Muscle layer of duodenum (tissue), 2 donors: ENCODE data around the gene DRAP1.
"Not testable (repeated sequence)": the region's sequence is repeated elsewhere in the genome, so short reads cannot be mapped to it uniquely, and the experiment has no call there.

Experiments
- H3K27ac ChIP-seq: one replicate; pipeline ENCODE4 v1.7.0; 2013; ENCODE audit warnings: mild to moderate bottlenecking, low read length
- H3K27me3 ChIP-seq: one replicate; pipeline ENCODE4 v1.7.0; 2013; ENCODE audit warnings: low read depth, mild to moderate bottlenecking, control low read depth, low read length
- H3K36me3 ChIP-seq, 2 donors: one replicate each; pipeline ENCODE4 v1.7.0; 2013; ENCODE audit warnings: low read length in 2 of 2, control low read depth in 1 of 2, mild to moderate bottlenecking in 1 of 2; ENCODE audit not compliant: insufficient read depth in 2 of 2, control insufficient read depth in 1 of 2
- H3K4me1 ChIP-seq, 2 donors: one replicate each; pipeline ENCODE4 v1.7.0; 2013; ENCODE audit warnings: low read length in 2 of 2, mild to moderate bottlenecking in 2 of 2, control low read depth in 1 of 2, moderate library complexity in 1 of 2; ENCODE audit not compliant: insufficient read depth in 2 of 2, control insufficient read depth in 1 of 2
- H3K4me3 ChIP-seq, 2 donors: one replicate each; pipeline ENCODE4 v1.7.0; 2013; ENCODE audit warnings: low read length in 2 of 2, low read depth in 1 of 2, mild to moderate bottlenecking in 1 of 2
- H3K9me3 ChIP-seq, 2 donors: one replicate each; pipeline ENCODE4 v1.7.0; 2013; ENCODE audit warnings: low read length in 2 of 2, control low read depth in 1 of 2, mild to moderate bottlenecking in 1 of 2; ENCODE audit not compliant: control insufficient read depth in 1 of 2
- donor health status: healthy.

Gene DRAP1

GRCh38 chr11:65944767-65945166, 25.5 kb downstream of the DRAP1 start:
- Histone ChIP-seq H3K9me3 (no peaks in the 10 kb centered on the region), H3K4me3 (no peak overlapping the region), H3K27ac (no peak overlapping the region), H3K4me1 (peaks cover 0 to 6% of the 10 kb centered on the region in 2 donors), H3K27me3 (no peaks in the 10 kb centered on the region), H3K36me3 (no peaks in the 10 kb centered on the region)

- peaks cover 0 to 6% of the 10 kb centered on the region in 2 donors for H3K4me1 ChIP-seq
- no peak within 1 kb of the TSS for H3K4me3 ChIP-seq
- no peaks in the 10 kb centered on the region for H3K36me3 ChIP-seq
- no peak within 1 kb of the TSS for H3K27ac ChIP-seq
- no peaks in the 10 kb centered on the region for H3K9me3 ChIP-seq
- H3K27me3 ChIP-seq: no peaks in the 10 kb centered on the region
Observed at GRCh38 chr11:65945430-65945911, 26.2 kb downstream of the DRAP1 start, which contains the start of gene TSGA10IP. Gene TSGA10IP, plus strand, starts transcription at chr11:65945480. Its CDS starts 196 bp downstream, at chr11:65945676.

GRCh38 chr11:65945941-65946558, 26.8 kb downstream of the DRAP1 start:
- Histone ChIP-seq H3K4me1 (peaks cover 0 to 6% of the 10 kb centered on the region in 2 donors), H3K4me3 (no peak overlapping the region), H3K9me3 (no peaks in the 10 kb centered on the region), H3K27me3 (no peaks in the 10 kb centered on the region), H3K27ac (no peak overlapping the region), H3K36me3 (no peaks in the 10 kb centered on the region)

- H3K27me3 ChIP-seq: no peaks in the 10 kb centered on the region
- H3K36me3 ChIP-seq: no peaks in the 10 kb centered on the region
- no peaks in the 10 kb centered on the region for H3K9me3 ChIP-seq
- no peak overlapping the region for H3K27ac ChIP-seq
- H3K4me3 ChIP-seq: no peak overlapping the region
- H3K4me1 ChIP-seq: peaks cover 0 to 3% of the 10 kb centered on the region in 2 donors
Observed at GRCh38 chr11:65946655-65947054, 27.4 kb downstream of the DRAP1 start.

DNA sequence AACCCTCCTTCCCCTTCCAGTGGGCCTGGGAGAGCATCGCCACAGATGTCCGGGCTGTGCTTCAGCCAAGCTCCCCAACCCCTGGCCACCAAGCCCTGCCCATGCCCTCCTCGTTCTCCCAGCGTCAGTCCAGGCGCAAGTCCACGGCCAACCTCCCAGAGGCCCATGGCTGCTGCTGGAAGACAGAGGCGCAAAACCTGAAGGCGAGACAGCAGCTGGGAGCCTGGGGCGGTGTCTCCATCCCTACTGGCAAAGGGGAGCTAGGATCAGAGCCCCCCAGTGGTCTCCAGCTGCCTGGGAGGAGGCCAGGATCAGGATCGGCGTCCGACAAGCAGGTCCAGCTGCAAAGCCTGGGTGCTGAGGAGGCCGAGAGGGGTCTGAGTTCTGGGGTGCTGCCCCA, 27.9 kb downstream of the DRAP1 start:
- Histone ChIP-seq H3K27me3 (no peaks in the 10 kb centered on the region), H3K36me3 (no peaks in the 10 kb centered on the region), H3K27ac (no peak overlapping the region), H3K4me1 (no peaks in the 10 kb centered on the region), H3K4me3 (no peak overlapping the region), H3K9me3 (no peaks in the 10 kb centered on the region)

DNA sequence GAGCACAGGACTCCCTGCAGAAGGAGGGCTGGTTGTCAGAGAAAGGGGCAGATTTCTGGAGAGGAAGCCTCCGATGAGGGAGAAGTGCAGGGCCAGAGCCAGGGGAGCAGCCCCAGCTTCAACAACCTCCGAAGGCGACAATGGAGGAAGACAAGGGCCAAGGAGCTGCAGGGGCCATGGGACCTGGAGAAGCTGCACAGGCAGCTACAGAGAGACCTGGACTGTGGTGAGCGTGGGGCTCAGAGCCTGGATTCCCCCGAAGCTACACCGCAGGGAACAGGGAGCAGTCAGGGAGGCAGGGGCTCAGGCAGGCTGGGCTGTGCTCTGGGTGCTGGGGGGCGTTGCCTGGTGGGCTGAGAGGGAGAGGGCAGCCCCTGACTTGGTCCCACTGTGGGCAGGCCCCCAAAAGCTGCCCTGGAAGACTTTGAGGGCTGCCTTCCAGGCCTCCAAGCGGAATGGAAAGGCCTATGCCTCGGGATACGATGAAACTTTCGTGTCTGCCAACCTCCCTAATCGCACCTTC, 28.4 kb downstream of the DRAP1 start:
- no peaks in the 10 kb centered on the region for H3K27me3 ChIP-seq
- no peak overlapping the region for H3K27ac ChIP-seq
- H3K4me1 ChIP-seq: no peaks in the 10 kb centered on the region
- H3K4me3 ChIP-seq: no peak overlapping the region
- H3K36me3 ChIP-seq: no peaks in the 10 kb centered on the region
- no peaks in the 10 kb centered on the region for H3K9me3 ChIP-seq

DNA sequence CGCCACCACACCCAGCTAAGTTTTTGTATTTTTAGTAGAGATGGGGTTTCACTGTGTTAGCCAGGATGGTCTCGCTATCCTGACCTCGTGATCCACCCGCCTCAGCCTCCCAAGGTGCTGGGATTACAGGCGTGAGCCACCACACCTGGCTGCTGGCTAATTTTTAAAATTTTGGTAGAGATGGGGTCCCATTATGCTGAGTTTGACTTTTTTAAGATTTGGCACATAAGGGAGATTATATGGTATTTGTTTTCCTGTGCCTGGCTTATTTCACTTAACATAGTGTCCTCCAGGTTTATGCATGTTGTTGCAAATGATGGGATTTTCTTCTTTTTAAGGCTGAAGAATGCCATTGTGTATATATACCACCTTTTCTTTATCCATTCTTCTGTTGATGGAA, 31.5 kb downstream of the DRAP1 start:
- H3K36me3 ChIP-seq: not testable (repeated sequence)

DNA sequence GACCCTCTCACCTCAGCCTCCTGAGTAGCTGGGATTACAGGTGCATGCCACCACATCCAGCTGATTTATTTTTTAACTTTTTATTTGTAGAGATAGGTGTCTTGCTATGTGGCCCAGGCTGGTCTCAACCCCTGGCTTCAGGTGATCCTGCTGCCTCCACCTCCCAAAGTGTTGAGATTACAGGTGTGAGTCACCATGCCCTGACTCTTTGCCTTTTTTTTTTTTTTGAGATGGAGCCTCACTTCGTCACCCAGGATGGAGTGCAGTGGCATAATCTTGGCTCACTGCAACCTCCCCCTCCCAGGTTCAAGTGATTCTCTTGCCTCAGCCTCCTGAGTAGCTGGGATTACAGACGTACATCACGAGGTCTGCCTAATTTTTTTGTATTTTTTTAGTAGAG, 32.4 kb downstream of the DRAP1 start:
- H3K27ac ChIP-seq, H3K27me3 ChIP-seq, H3K9me3 ChIP-seq, H3K4me1 ChIP-seq, H3K4me3 ChIP-seq, H3K36me3 ChIP-seq: not testable (repeated sequence)

More for the DNA sequence above, 31.5 kb downstream of the DRAP1 start:
- H3K9me3 ChIP-seq, H3K27me3 ChIP-seq, H3K27ac ChIP-seq, H3K4me1 ChIP-seq, H3K4me3 ChIP-seq: not testable (repeated sequence)

GRCh38 chr11:65952052-65952521, 32.9 kb downstream of the DRAP1 start:
- Histone ChIP-seq H3K36me3 (no peaks in the 10 kb centered on the region), H3K27ac (no peak overlapping the region), H3K4me3 (no peak overlapping the region), H3K4me1 (no peaks in the 10 kb centered on the region), H3K27me3 (no peaks in the 10 kb centered on the region), H3K9me3 (no peaks in the 10 kb centered on the region)

- no peaks in the 10 kb centered on the region for H3K27me3 ChIP-seq
- H3K4me1 ChIP-seq: no peaks in the 10 kb centered on the region
- H3K27ac ChIP-seq: no peak overlapping the region
- H3K36me3 ChIP-seq: no peaks in the 10 kb centered on the region
- no peaks in the 10 kb centered on the region for H3K9me3 ChIP-seq
- no peak overlapping the region for H3K4me3 ChIP-seq
Observed at GRCh38 chr11:65953471-65953870, 34.2 kb downstream of the DRAP1 start.

GRCh38 chr11:65954771-65955170, 35.5 kb downstream of the DRAP1 start:
- H3K4me3 ChIP-seq: no peak overlapping the region
- no peaks in the 10 kb centered on the region for H3K36me3 ChIP-seq
- no peaks in the 10 kb centered on the region for H3K4me1 ChIP-seq
- no peak overlapping the region for H3K27ac ChIP-seq
- H3K9me3 ChIP-seq: no peaks in the 10 kb centered on the region
- no peaks in the 10 kb centered on the region for H3K27me3 ChIP-seq

DNA sequence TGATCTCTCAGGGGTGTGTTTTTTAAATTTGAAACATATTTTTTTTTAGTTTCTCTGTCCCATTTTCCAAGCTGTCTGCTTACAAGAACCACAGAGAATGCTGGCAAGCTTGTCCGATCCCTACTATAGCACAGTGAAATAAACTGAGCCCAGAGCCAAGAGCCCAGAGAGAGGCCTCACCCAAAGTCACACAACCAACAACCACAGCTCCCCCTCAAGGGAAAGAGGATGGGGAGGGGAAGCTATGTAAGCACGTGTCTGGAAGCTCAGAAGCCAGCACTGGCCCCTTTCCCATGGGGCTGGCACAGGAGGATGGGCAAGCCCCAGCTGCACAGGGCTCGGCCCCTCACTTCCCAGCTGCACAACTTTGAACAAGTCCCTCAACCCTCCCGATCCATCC, 39.1 kb downstream of the DRAP1 start:
- peaks cover 10 to 14% of the 10 kb centered on the region in 2 donors for H3K4me1 ChIP-seq
- H3K27me3 ChIP-seq: no peaks in the 10 kb centered on the region
- H3K4me3 ChIP-seq: no peak overlapping the region
- no peaks in the 10 kb centered on the region for H3K9me3 ChIP-seq
- H3K27ac ChIP-seq: no peak overlapping the region
- H3K36me3 ChIP-seq: no peaks in the 10 kb centered on the region
